Measurements from ENCODE around the gene SULT1C4. TPM values are rescaled to one million over a fixed set of nuclear protein-coding genes. Genes with fewer than 3 reads are reported as not detected.
A peak's percentile ranks its signal among the peaks of the same experiment; 100 is the strongest.

Gene SULT1C4
- polyA plus RNA-seq, 1 of the 3 experiments (the other 2 are of a cell fraction) = 0.18 TPM

- no peak for TF ChIP-seq GATA2 (CRISPR knock-in tag; IDR thresholded peaks at IDR 0.05)
- TF ChIP-seq TAF1 (IDR thresholded peaks at IDR 0.05; ENCODE audit: borderline replicate concordance, low read depth, low read length) = no peak
- TF ChIP-seq, protein P1, sequence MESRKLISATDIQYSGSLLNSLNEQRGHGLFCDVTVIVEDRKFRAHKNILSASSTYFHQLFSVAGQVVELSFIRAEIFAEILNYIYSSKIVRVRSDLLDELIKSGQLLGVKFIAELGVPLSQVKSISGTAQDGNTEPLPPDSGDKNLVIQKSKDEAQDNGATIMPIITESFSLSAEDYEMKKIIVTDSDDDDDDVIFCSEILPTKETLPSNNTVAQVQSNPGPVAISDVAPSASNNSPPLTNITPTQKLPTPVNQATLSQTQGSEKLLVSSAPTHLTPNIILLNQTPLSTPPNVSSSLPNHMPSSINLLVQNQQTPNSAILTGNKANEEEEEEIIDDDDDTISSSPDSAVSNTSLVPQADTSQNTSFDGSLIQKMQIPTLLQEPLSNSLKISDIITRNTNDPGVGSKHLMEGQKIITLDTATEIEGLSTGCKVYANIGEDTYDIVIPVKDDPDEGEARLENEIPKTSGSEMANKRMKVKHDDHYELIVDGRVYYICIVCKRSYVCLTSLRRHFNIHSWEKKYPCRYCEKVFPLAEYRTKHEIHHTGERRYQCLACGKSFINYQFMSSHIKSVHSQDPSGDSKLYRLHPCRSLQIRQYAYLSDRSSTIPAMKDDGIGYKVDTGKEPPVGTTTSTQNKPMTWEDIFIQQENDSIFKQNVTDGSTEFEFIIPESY (IDR thresholded peaks at IDR 0.05; ENCODE audit: borderline replicate concordance, low read depth) = no peak
- no peak for TF ChIP-seq SIN3A (IDR thresholded peaks at IDR 0.05; ENCODE audit: borderline replicate concordance, low read depth, low read length)
- TF ChIP-seq MAX (IDR thresholded peaks at IDR 0.05; ENCODE audit: low read depth) = no peak
- no peak for TF ChIP-seq RFX5 (IDR thresholded peaks at IDR 0.05; ENCODE audit: low read length)
- no peak for TF ChIP-seq NFIC (IDR thresholded peaks at IDR 0.05; ENCODE audit: borderline replicate concordance)
- no peak for TF ChIP-seq MEF2A (IDR thresholded peaks at IDR 0.05; ENCODE audit: borderline replicate concordance, low read depth)
- TF ChIP-seq, protein P2, sequence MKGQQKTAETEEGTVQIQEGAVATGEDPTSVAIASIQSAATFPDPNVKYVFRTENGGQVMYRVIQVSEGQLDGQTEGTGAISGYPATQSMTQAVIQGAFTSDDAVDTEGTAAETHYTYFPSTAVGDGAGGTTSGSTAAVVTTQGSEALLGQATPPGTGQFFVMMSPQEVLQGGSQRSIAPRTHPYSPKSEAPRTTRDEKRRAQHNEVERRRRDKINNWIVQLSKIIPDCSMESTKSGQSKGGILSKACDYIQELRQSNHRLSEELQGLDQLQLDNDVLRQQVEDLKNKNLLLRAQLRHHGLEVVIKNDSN (IDR thresholded peaks at IDR 0.05; ENCODE audit: borderline replicate concordance, low read depth) = no peak
- TF ChIP-seq FOXM1 (IDR thresholded peaks at IDR 0.05; ENCODE audit: low read depth) = no peak
- TF ChIP-seq YY1 (IDR thresholded peaks at IDR 0.05; ENCODE audit: low read depth) = no peak
- TF ChIP-seq REST (IDR thresholded peaks at IDR 0.05; ENCODE audit: low read depth, low read length) = no peak
- TF ChIP-seq CTCF (IDR thresholded peaks at IDR 0.05) = no peak
- TF ChIP-seq CHD2 (IDR thresholded peaks at IDR 0.05; ENCODE audit: low read length, partially characterized antibody) = no peak
- no peak overlapping the region for H3K4me2 ChIP-seq
- H4K20me1 ChIP-seq (ENCODE audit: insufficient read depth) = no peaks in the 10 kb centered on the region
- H3K9me3 ChIP-seq = no peaks in the 10 kb centered on the region
- H3K4me3 ChIP-seq (ENCODE audit: low read depth in 2 of 2, low read length in 1 of 2) = no peak overlapping the region
- no peaks in the 10 kb centered on the region for H3K4me1 ChIP-seq (ENCODE audit: control insufficient read depth in 1 of 2, insufficient read depth in 2 of 2, low read depth in 1 of 2, low read length in 1 of 2)
- CTCF ChIA-PET = no interaction called here
- no peaks in the 10 kb centered on the region for H3K9me2 ChIP-seq
- 100% methylated on average over 1 of the region's 1 CpG for WGBS (ENCODE audit: low lambda C conversion rate)
- H2AFZ ChIP-seq (ENCODE audit: low read depth) = no peak overlapping the region
- no peaks in the 10 kb centered on the region for H3K79me2 ChIP-seq (ENCODE audit: insufficient read depth)
- peak overlapping the region in 1 of 2 experiments; percentile 71; a peak in 2 of 4 replicates for H3K27ac ChIP-seq (ENCODE audit: low read depth in 2 of 2, low read length in 1 of 2)
- POLR2A ChIA-PET = no interaction called here
- H3K27me3 ChIP-seq (ENCODE audit: insufficient read depth) = no peaks in the 10 kb centered on the region
- H3K9ac ChIP-seq = no peak overlapping the region
- H3K36me3 ChIP-seq (replicated peaks in 1 of 2; ENCODE audit: control insufficient read depth in 1 of 2, insufficient read depth in 2 of 2, low read length in 1 of 2) = no peaks in the 10 kb centered on the region
- peaks cover 7% of the 10 kb centered on the region for H3F3A ChIP-seq (replicated peaks; ENCODE audit: insufficient read depth)
- DNase-seq = no peak
Measured at GRCh38 chr2:108413711-108414095, 35.9 kb downstream of the SULT1C4 start.
